ENCODE measurements around the gene RALB.

Gene RALB

GRCh38 chr2:120343433-120344105 is 90.9 kb downstream of the RALB start:
- peak; percentile 43 for DNase-seq

Data from CD4-positive, alpha-beta T cell treated with Interleukin-10 for 1 hour (primary cell).